Esophagus muscularis mucosa (tissue), 4 donors: ENCODE measurements around the gene UBASH3B. TPM values are rescaled to one million over a fixed set of nuclear protein-coding genes. Genes with fewer than 3 reads are reported as not detected.
A peak's percentile ranks its signal among the peaks of the same experiment; 100 is the strongest.

Experiments
- DNase-seq: peaks from one replicate; pipeline ENCODE4 v3.0.0-alpha.2; 2017; ENCODE audit errors: extremely low spot score
- H3K27ac ChIP-seq, 4 donors: fragments of 200-600 bp; sonication (generic); replicated peaks in 1 of 4; 1 replicate in 3 of 4; 2 replicates in 1 of 4; pipeline ENCODE4 v1.5.1; 2016 to 2019; ENCODE audit warnings: mild to moderate bottlenecking in 1 of 4
- H3K27me3 ChIP-seq, 4 donors: fragments of 200-600 bp; sonication (generic); one replicate each; pipeline versions ENCODE4 v1.5.1 to v1.6.0; 2016 to 2019
- H3K36me3 ChIP-seq, 4 donors: fragments of 200-600 bp; sonication (generic); one replicate each; pipeline ENCODE4 v1.5.1; 2016 to 2019
- H3K4me1 ChIP-seq, 4 donors: fragments of 200-600 bp; sonication (generic); one replicate each; pipeline ENCODE4 v1.5.1; 2016 to 2019
- H3K4me3 ChIP-seq, 4 donors: fragments of 200-600 bp; sonication (generic); 1 replicate in 2 of 4; 2 replicates in 2 of 4; pipeline ENCODE4 v1.5.1; 2016 to 2019; ENCODE audit warnings: mild to moderate bottlenecking in 4 of 4, moderate library complexity in 1 of 4
- H3K9me3 ChIP-seq, 4 donors: fragments of 200-600 bp; sonication (generic); 1 replicate in 3 of 4; 2 replicates in 1 of 4; pipeline ENCODE4 v1.5.1; 2016 to 2019
- CTCF ChIP-seq, 3 experiments: fragments of 200-600 bp in 2 of 3; fragments of 450-650 bp in 1 of 3; sonication (generic) in 2 of 3; IDR thresholded peaks; one replicate each; pipeline ENCODE4 v1.5.1; 2017 to 2019; ENCODE audit warnings: antibody characterized with exemption in 3 of 3, mild to moderate bottlenecking in 2 of 3, moderate library complexity in 1 of 3
- EP300 ChIP-seq: sonication (generic); formaldehyde crosslinking; IDR thresholded peaks from one replicate; pipeline ENCODE4 v1.6.1; 2017; ENCODE audit warnings: antibody characterized with exemption
- POLR2A ChIP-seq: fragments of 450-650 bp; IDR thresholded peaks from one replicate; pipeline ENCODE4 v1.6.1; 2017; ENCODE audit warnings: antibody characterized with exemption, moderate library complexity, mild to moderate bottlenecking, low read depth
- POLR2AphosphoS5 ChIP-seq, 2 donors: sonication (generic); formaldehyde crosslinking; IDR thresholded peaks; one replicate each; pipeline ENCODE4 v1.6.1; 2017; ENCODE audit warnings: antibody characterized with exemption in 2 of 2
- WGBS: methylation state at CpG from one replicate; pipeline ENCODE4 v1.1.5; 2018; 5-methylcytosine and 5-hydroxymethylcytosine counted together
- intact Hi-C: fragments of 100-400 bp; cut with DNase I; formaldehyde crosslinking; loops from one replicate; pipeline ENCODE4 v1.15.1; 2023
- total RNA-seq, 4 donors: library from RNA; depleted of rRNA; stranded (reverse); fragments of >200 nt; gene quantifications; one replicate each; pipeline versions ENCODE4 v1.1.0 to v1.2.1, GENCODE V29; 2016

The UBASH3B gene
- total RNA-seq, 4 donors from 2014 or later = 0.42 to 6.8 (median 1.7) TPM

- no peaks in the 10 kb centered on the region for H3K9me3 ChIP-seq
- no peak for DNase-seq
- WGBS = 83% methylated on average over 4 of the region's 4 CpGs
- H3K27me3 ChIP-seq = no peaks in the 10 kb centered on the region
- no peaks in the 10 kb centered on the region for H3K4me1 ChIP-seq
- H3K27ac ChIP-seq = no peak overlapping the region
- intact Hi-C loops = no loop called here
- TF ChIP-seq EP300 = no peak
- TF ChIP-seq CTCF (IDR thresholded peaks at IDR 0.05) = no peak
- TF ChIP-seq POLR2AphosphoS5 (IDR thresholded peaks at IDR 0.05) = no peak
- no peak for TF ChIP-seq POLR2A
- H3K4me3 ChIP-seq = no peak overlapping the region
- no peaks in the 10 kb centered on the region for H3K36me3 ChIP-seq
Measured at GRCh38 chr11:122682464-122682863, 26.9 kb downstream of the UBASH3B start.

- Histone ChIP-seq H3K4me1 (no peaks in the 10 kb centered on the region), H3K27ac (no peak overlapping the region), H3K4me3 (no peak overlapping the region), H3K9me3 (no peaks in the 10 kb centered on the region), H3K27me3 (no peaks in the 10 kb centered on the region), H3K36me3 (no peaks in the 10 kb centered on the region)
- TF ChIP-seq CTCF (IDR thresholded peaks at IDR 0.05) = no peak
- TF ChIP-seq POLR2AphosphoS5 (IDR thresholded peaks at IDR 0.05) = no peak
- no peak for TF ChIP-seq EP300
- TF ChIP-seq POLR2A = no peak
- intact Hi-C loops = no loop called here
- 95% methylated on average over 2 of the region's 2 CpGs for WGBS
- DNase-seq = no peak
Measured at GRCh38 chr11:122685041-122685440, 29.5 kb downstream of the UBASH3B start.

DNA sequence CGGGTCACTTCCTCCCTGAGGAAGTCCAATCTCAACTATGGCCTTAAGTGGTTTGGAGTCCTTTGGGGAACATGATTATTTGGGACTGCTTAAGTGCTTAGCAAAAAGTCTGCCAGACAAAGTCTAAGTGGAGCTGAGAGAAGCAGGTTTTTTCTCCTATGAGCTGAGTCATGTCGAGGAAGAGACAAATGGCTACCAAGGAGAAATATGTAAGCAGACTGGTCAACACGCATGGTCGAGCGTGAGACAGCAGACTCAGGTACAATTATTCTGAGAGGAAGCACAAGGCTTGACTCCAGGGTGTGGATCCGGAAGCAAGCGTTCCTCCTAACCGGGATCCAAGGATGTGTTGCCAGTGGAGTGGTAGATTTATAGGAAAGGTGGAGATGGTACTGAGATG is 30.6 kb downstream of the UBASH3B start:
- Histone ChIP-seq H3K4me3 (no peak overlapping the region), H3K27me3 (no peaks in the 10 kb centered on the region), H3K4me1 (peaks cover 0 to 4% (median 2%) of the 10 kb centered on the region in 4 donors), H3K9me3 (no peaks in the 10 kb centered on the region), H3K36me3 (no peaks in the 10 kb centered on the region), H3K27ac (no peak overlapping the region)
- no peak for DNase-seq
- 88% methylated on average over 8 of the region's 8 CpGs for WGBS
- TF ChIP-seq POLR2A (no peak), CTCF (IDR thresholded peaks at IDR 0.05) (no peak), EP300 (no peak), POLR2AphosphoS5 (IDR thresholded peaks at IDR 0.05) (no peak)
- intact Hi-C loops = no loop called here

DNA sequence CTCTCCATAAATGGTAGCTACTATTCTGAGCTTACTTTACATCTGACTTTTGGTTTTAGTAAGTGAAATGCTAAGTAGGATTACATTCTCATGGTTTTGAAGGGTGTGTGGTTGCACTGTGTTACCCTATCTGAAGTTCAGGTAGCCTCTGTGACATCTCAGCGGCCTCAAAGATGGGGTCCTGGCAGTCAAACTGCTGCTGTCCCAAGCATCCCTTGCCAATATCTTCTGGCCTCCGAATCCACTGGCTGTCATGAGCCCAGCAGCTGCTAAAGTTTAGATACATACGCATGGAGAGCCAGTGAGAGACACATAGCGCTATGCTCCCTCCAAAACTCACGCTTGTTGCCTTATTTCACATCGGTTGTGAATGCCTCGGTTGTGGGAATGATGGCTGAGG is 34.9 kb downstream of the UBASH3B start:
- intact Hi-C loops = no loop called here
- no peak for DNase-seq
- 91% methylated on average over 7 of the region's 7 CpGs for WGBS
- no peaks in the 10 kb centered on the region for H3K27me3 ChIP-seq
- TF ChIP-seq EP300 (no peak), POLR2A (no peak), CTCF (IDR thresholded peaks at IDR 0.05) (no peak), POLR2AphosphoS5 (IDR thresholded peaks at IDR 0.05) (no peak)
- no peaks in the 10 kb centered on the region for H3K36me3 ChIP-seq
- H3K4me1 ChIP-seq = peaks cover 6 to 14% (median 11%) of the 10 kb centered on the region in 4 donors
- H3K4me3 ChIP-seq = peak overlapping the region in 2 of 4 donors; percentile 14 to 25
- H3K9me3 ChIP-seq = no peaks in the 10 kb centered on the region
- H3K27ac ChIP-seq = peak overlapping the region in 2 of 4 donors; percentile 54 to 57

DNA sequence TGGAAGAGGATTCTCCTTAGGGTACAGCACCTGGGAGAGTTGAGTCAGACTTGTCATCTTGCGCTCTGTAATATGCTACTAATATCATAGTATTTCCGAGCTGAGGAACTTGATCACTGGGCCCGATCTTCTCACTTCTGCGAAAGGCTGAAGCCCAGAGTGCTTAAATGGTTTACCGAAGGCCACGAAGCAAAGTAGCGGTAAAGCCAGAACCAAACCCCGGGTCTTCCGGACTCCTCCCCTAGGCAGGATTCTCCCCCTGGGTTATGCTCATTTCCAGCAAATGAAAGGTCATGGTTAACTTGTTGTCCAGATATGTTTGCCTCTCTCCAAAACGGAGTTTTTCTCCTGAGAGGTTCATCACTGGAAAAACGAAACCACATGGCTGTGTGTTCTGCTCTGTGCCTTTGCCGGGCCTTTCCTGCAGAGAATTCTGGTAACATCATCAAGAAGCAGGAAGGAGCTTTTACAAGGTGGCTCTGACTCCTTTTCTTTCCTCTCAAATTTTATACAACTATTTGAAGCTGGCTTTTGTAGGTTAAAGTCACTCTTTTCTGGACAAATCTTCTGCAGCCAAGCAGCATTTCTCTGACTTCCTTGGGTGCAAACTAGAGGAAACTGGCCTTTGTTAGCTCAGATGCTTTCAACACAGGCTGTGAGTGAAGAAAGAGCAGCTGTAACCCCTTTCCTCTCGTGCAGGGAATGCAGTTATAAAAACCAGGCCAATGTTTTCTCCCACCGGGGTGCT is 35.5 kb downstream of the UBASH3B start:
- Histone ChIP-seq H3K4me1 (peaks cover 6 to 14% (median 11%) of the 10 kb centered on the region in 4 donors), H3K4me3 (peak overlapping the region; percentile 12 to 31 (median 20)), H3K27me3 (no peaks in the 10 kb centered on the region), H3K36me3 (no peaks in the 10 kb centered on the region), H3K9me3 (no peaks in the 10 kb centered on the region), H3K27ac (peak overlapping the region; percentile 34 to 57 (median 47))
- no peak for DNase-seq
- no peak for TF ChIP-seq POLR2A
- no peak for TF ChIP-seq EP300
- no peak for TF ChIP-seq POLR2AphosphoS5 (IDR thresholded peaks at IDR 0.05)
- no peak for TF ChIP-seq CTCF (IDR thresholded peaks at IDR 0.05)
- intact Hi-C loops = no loop called here
- WGBS = 49% methylated on average over 12 of the region's 14 CpGs
